ENCODE results near the gene ANKRD16.

The ANKRD16 gene

GRCh38 chr10:5905854-5906507, 16.3 kb upstream of the ANKRD16 start:
- H3K4me3 ChIP-seq, result no peak overlapping the region
- no peak for DNase-seq (ENCODE audit: low spot score)
- H3K27ac ChIP-seq, result no peak overlapping the region
- no peak for TF ChIP-seq CTCF (IDR thresholded peaks at IDR 0.05)

- DNase-seq (ENCODE audit: low spot score), result no peak
- TF ChIP-seq CTCF (IDR thresholded peaks at IDR 0.05), result no peak
- Histone ChIP-seq H3K4me3 (no peak overlapping the region), H3K27ac (no peak overlapping the region)
Observed at GRCh38 chr10:5904227-5904626, 14.5 kb upstream of the ANKRD16 start.

GRCh38 chr10:5903563-5903962, 13.9 kb upstream of the ANKRD16 start:
- DNase-seq (ENCODE audit: low spot score), result no peak
- TF ChIP-seq CTCF (IDR thresholded peaks at IDR 0.05), result no peak
- Histone ChIP-seq H3K27ac (no peak overlapping the region), H3K4me3 (no peak overlapping the region)

GRCh38 chr10:5902511-5903274, 13.0 kb upstream of the ANKRD16 start:
- no peak for DNase-seq (ENCODE audit: low spot score)
- TF ChIP-seq CTCF (IDR thresholded peaks at IDR 0.05), result no peak
- no peak overlapping the region for H3K27ac ChIP-seq
- H3K4me3 ChIP-seq, result no peak overlapping the region

- DNase-seq (ENCODE audit: low spot score), result no peak
- Histone ChIP-seq H3K4me3 (no peak overlapping the region), H3K27ac (no peak overlapping the region)
- no peak for TF ChIP-seq CTCF (IDR thresholded peaks at IDR 0.05)
Observed at GRCh38 chr10:5900247-5900646, 10.6 kb upstream of the ANKRD16 start.

GRCh38 chr10:5898163-5898562, 8.5 kb upstream of the ANKRD16 start:
- TF ChIP-seq CTCF (IDR thresholded peaks at IDR 0.05), result no peak
- Histone ChIP-seq H3K27ac (no peak overlapping the region), H3K4me3 (no peak overlapping the region)
- DNase-seq (ENCODE audit: low spot score), result no peak

GRCh38 chr10:5897504-5897903, 7.8 kb upstream of the ANKRD16 start:
- H3K27ac ChIP-seq, result no peak overlapping the region
- no peak for TF ChIP-seq CTCF (IDR thresholded peaks at IDR 0.05)
- no peak overlapping the region for H3K4me3 ChIP-seq
- DNase-seq (ENCODE audit: low spot score), result no peak

Data from coronary artery (tissue), 2 donors.